ENCODE data around the gene SLC35G2.

GRCh38 chr3:136862617-136863322 is 43.8 kb downstream of the SLC35G2 start:
- TF ChIP-seq EZH2 (IDR thresholded peaks at IDR 0.05; ENCODE audit: borderline replicate concordance, insufficient read depth, low read length, poor library complexity, severe bottlenecking) = no peak
- TF ChIP-seq, protein P1, sequence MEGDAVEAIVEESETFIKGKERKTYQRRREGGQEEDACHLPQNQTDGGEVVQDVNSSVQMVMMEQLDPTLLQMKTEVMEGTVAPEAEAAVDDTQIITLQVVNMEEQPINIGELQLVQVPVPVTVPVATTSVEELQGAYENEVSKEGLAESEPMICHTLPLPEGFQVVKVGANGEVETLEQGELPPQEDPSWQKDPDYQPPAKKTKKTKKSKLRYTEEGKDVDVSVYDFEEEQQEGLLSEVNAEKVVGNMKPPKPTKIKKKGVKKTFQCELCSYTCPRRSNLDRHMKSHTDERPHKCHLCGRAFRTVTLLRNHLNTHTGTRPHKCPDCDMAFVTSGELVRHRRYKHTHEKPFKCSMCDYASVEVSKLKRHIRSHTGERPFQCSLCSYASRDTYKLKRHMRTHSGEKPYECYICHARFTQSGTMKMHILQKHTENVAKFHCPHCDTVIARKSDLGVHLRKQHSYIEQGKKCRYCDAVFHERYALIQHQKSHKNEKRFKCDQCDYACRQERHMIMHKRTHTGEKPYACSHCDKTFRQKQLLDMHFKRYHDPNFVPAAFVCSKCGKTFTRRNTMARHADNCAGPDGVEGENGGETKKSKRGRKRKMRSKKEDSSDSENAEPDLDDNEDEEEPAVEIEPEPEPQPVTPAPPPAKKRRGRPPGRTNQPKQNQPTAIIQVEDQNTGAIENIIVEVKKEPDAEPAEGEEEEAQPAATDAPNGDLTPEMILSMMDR (IDR thresholded peaks at IDR 0.05; ENCODE audit: poor library complexity, severe bottlenecking) = no peak

All from neural cell (in vitro differentiated cells).